Renal pelvis (tissue), 4 donors: Measurements from ENCODE around the gene FTO. TPM values are rescaled to one million over a fixed set of nuclear protein-coding genes. Genes with fewer than 3 reads are reported as not detected.
A peak's percentile ranks its signal among the peaks of the same experiment; 100 is the strongest.
"Not testable (repeated sequence)": the region's sequence is repeated elsewhere in the genome, so short reads cannot be mapped to it uniquely, and the experiment has no call there.

Experiments used
- DNase-seq: peaks from one replicate; pipeline ENCODE4 v3.0.0-alpha.2; 2013
- polyA plus RNA-seq, 3 donors: library from polyadenylated mRNA; unstranded; fragments of 120-200 nt; gene quantifications; one replicate each; pipeline ENCODE4 v1.2.1, GENCODE V29; 2013; ENCODE audit not compliant: insufficient read length in 3 of 3

Gene FTO
- polyA plus RNA-seq, 3 donors = 82.7 to 94.4 (median 84.9) TPM

DNA sequence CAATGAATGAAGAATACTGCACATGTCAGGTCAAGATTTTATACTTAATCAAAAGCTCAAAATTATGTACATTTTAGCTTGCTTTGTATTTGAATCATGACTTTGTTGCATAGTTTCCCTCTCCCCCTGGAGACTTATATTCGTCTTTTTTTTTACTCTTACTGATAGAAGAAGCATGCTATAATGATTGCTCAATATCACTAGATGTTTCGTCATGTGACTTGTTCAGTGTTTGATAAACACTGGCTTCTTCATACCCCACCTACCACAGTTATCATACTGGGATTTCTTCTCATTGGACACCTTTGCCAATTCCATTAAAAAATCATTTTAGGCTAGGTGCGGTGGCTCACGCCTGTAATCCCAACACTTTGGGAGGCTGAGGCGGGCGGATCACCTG is 148.7 kb downstream of the FTO start:
- no peak for DNase-seq

DNA sequence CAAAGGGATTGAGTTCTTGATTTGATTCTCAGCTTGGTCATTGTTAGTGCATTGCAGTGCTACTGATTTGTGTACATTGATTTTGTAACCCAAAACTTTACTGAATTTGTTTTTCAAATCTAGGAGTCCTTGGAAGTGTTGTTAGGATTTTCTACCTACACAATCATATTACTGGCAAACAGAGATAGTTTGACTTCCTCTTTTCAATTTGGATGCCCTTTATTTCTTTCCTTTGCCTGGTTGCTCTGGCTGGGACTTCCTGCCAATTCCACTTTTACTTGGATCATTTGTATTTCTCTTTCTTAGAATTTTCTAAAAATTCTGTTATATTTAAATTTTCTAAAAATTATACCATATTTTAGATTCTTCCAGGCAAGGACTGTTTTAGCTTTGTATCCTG is 151.1 kb downstream of the FTO start:
- no peak for DNase-seq

DNA sequence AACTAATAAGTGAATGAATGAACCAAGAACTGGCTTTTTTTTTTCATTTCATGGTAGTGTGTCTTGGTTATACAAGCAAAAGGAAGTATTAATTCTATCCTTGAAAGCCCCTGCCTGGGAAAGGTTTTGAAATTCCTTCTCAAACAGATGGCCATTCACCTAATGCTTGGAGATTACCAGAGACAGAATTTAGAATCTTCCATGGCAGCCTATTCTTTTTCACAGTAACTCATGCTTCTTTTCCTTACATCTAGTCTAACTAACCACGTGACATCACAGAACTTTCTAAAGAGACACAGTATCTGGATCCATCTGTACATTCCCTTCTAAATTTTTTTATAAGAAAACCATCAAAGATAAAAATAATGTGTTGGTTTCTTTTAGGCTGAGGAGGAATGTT is 151.6 kb downstream of the FTO start:
- no peak for DNase-seq

DNA sequence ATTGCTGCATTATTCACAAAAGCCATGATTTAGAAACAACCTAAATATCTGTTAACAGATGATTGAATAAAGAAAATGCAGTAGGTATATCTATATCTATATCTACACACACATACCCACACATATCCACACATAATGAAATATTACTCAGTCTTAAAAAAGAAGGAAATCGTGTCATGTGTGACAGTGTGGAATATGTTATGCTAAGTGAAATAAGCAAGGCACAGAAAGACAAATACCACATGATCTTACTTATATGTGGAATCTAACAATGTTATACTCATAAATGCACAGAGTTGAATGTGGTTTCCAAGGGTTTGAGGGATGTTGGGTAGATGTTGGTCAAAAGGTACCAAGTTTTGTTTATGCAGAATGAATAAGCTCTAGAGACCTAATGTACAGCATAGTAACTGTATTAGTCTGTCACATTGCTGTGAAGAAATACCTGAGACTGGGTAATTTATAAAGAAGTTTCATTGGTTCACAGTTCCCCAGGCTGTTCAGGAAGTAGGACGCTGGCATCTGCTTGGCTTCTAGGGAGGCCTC is 156.1 kb downstream of the FTO start:
- DNase-seq = no peak

DNA sequence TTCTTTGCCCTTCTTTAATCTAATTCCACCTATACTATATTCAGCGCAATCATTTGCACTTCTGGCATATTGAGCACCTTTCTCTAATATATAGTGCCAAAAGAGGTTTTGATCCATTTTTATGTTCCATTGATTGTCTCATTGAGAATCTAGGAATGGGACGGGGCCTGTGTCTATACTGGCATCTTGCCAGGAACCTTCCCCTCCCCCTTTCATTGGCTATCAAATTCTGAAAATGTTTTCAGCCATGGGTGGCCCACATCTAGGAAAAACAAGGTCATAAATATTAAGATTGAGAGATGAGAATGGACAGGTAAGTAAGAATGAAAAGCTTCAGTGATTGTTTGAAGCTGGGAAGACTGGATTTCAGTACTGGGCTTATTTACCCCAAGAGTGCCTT is 159.9 kb downstream of the FTO start:
- DNase-seq = no peak

DNA sequence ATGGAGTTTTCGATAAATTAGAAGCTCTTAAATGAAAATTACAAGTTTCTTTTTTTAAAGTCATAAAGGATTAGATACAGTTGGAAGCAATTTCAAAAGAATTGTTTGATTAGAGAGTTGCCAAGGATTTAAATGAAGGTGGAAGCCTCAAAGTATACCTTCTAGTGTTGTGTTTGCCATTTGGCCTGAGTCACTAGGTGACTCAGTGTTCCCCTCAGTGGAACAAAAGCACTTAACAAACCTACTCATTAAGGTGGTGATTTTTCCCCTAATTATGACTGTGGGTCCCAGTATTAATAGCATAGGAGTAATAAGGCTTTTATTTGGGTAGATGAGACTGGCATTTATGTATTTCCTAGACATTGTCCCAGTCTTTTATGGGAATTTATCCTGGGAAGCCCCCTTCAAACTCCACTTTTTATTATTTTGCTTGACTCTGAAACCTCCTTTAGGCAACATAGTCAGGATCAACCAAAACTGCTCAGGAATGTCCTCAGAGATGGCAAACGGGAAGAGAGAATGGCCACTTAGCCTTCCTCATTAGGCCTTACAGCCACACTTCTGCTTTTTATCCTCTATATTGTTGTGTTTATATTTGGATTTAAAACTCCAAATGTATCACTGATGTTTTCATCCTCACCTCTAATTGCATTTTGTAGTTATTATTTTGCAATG is 161.0 kb downstream of the FTO start:
- no peak for DNase-seq

DNA sequence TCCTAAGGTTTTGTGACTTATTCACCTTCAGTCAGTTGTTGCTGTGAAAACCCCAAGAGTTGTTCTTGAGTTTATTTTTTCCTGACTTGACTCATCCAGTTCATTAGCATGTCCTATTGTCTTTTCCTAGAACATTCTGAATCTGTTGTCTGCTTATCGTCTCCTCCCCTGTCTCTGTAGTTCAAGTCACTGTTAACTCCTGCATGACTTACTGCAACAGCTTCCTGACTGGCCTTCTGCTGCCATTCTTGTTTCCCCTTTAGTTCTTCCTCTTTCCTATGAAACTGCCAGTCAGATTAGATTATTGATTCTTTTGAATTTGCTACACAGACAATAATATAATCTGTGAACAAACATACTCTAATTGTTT is 161.5 kb downstream of the FTO start:
- DNase-seq = no peak

DNA sequence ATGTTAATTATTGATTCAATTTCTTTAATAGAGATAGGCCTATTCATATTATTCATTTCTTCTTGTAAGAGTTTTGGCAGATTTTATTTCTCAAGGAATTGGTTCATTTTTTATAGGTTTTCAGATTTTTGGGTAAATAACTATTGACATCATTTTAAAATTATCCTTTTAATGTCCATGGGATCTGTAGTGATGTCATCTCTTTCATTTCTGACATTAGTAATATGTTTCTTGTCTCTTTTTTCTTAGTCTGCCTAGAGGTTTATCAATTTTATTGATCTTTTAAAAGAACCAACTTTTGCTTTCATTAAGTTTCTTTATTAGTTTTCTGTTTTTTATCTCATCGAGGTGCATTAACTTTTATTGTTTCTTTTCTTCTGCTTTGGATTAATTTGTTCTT is 162.6 kb downstream of the FTO start:
- DNase-seq = no peak

DNA sequence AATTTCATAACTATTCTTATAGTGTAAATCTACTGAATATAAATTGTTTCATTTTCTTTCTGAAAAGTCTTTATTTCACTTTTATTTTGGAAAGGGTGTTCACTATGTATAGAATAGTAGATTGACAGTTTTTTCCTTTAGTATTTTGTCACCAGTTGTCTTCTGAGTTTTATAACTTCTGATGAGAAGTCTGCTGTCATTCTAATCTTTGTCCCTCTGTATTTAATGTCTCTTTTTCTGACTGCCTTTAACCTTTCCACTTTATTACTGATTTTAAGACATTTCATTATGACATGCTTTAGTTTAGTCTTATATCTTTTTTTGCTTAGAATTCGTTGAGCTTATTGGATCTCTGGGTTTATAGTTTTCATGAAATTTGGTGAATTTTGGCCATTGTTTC is 166.9 kb downstream of the FTO start:
- no peak for DNase-seq

DNA sequence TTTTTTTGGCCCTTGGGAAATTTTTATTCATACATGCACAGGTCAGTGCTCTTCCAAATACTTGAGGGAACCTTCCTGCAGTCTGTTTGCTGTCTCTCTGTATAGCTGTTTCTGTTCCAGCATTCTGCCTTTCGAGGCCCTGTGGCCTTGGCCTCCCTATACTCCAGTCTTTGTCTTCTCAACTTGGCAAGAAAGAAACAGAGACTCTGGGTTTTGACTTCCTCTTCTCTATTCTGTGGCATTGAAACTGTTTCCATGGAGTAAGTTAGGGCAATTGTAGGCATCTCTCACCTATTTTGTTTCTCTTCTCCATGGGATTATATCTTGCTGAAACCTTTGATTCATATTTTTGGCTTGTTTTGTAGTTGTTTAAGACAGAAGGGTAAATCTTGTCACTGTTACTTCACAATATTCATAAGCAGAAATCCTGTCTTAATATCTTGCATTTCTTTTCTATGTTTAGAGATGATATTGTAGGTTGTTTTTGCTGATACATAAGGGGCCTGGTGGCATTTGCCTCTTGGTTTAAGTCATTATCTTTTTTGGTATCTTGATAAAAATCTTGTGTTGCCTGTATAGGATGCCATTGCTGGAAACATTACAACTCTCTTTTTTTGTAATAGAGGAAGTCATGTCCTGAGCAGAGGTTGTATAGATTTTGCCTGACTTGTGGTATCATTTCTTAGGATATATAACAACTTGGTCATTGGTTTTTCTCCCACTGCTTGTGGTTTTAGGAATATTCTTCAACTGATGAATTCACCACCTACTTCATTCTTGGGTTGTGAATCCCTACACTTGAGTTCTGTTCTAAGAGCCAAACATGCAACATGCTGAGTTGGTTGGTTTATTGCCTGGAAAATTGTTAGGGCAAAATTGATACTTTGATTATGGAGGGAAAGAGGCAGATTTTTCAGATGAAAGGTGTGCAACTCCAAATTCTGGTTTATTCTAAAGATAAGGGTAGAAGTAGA is 168.6 kb downstream of the FTO start:
- no peak for DNase-seq

DNA sequence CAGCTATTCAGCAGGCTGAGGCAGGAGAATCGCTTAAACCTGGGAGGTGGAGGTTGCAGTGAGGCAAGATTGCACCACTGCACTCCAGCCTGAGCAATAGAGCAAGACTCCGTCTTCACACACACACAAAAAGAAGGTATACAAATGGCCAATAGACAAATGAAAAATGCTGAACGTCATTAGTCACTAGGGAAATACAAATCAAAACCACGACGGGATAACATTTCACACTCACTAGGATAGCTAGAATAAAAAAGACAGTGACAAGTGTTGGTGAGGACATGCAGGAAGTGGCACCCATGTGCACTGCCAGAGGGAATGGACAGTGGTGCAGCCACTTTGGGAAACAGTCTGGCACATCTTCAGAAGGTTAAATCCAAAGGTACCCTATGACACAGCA is 172.9 kb downstream of the FTO start:
- DNase-seq = no peak

DNA sequence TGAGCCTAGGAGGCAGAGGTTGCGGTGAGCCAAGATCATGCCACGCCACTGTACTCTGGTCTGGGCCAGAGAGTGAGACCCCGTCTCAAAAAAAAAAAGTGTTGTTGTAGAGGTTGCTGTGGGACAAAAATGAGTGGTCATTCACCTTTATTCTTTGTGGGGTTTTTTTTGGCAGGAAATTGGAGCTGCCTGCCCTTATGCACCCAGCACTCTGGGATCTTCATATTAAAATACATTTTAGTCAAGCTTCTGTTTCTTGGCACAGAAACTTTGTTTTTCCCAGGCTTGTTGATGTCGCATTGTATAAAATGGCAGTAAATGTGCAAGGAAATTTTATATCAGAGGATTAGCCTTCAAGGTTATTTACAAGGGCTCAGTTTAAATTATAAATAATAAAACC is 174.3 kb downstream of the FTO start:
- DNase-seq = no peak

DNA sequence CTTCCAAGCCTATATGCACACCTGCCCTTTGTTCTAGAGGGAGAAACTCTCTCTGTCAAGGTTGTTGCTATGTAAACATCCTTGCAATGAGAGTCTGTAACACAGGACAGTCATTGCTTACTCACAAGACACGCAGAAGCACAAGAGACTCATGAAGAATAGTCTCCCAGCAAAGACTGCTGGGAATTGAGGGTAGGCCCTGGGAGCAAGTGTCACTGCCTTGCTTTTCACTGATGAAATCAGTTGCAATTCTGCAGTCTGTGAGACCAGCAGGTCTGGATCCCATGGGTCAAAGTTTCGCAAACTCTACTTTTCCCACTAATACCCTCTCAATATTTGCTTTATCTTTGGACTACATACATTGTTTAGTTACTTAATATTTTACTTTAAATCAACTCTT is 177.4 kb downstream of the FTO start:
- no peak for DNase-seq

DNA sequence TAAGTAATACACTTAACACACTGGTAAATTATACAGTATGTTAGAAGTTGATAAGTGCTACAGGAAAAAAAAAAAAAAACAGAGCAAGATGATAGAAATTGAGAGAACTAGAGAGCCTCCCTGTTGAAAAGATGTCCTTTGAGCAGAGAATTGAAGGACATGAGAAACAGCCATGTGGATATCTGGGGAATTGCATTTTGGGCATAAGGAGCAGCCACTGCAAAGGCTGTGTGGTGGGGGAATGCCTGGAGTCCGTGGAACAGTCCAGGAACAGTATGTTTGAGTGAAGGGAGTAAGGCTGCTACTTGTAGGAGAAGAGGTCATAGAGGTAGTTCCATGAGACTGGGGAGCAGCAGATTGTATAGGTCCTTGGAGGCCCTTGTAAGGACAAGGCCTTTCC is 178.4 kb downstream of the FTO start:
- DNase-seq = no peak

DNA sequence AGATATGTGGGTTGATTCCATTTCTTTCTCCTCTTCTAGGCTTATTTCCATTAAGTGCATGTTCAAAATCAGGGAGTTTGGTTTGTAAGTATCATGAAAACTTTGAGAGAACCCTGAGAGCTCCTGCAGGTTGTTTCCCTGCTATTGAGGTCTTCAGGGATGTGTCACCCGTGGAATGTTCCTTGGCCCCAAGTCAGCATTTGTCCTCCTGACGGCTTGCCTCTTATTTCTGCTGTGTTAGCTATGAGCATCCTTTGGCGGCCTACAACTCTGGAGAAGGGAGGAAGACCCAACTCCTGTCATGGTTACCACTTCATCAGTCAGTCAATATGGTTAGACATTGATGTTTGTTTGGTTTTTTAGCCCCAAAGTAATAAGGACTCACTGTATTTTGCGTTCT is 180.8 kb downstream of the FTO start:
- no peak for DNase-seq

DNA sequence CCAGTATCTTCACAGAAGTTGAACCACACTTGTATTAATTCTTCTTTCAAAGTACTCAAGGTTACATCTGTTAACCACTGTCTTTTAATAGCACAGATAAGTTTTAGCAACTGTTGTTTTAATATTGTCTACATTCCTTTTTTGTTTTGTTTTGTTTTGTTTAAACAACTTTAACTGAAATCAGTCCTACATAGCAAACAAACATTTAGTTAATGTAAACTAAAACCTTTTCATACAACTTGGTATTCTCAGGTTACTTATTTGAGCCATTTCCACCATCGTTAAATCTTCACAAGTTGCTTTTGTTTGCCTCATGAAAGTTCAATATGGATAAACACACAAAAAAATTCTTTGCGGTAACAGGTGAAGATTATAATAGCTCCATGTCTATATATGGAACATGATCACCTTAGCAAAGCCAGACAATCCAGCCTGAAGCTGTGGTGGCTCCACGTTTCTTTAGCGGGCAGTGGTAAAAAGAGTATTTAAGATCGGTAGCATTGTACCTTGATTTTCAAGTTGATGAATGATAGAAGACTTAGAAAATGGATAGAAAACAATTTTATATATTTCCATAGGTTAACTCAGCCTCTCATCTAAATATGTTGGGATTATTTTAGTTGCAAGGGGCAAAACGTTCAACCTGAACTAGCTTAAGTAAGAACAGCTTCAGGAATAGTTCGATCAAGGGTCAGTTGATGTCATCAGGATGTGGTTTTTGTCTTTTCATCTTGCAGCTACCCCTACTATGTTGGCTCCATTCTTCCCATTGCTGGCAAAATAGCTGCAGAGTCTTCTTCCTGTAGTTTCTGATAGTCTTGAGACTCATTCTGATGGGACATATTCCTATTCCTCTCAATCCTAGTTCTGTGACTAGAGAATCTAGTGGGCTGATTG is 182.8 kb downstream of the FTO start:
- no peak for DNase-seq

DNA sequence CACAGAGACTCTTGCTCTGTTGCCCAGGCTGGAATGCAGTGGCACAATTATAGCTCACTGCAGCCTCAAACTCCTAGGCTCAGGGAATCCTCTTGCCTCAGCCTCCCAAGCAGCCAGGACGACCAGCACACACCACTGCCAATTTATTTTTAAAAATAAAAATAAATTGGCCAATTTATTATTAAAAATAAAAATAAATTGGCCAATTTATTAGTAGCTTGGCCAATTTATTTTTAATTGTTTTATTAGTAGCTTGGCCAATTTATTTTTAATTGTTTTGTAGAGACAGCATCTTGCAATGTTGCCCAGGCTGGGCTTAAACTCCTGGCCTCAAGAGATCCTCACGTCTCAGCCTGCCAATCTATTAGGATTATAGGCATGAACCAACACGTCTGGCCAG is 184.3 kb downstream of the FTO start:
- no peak for DNase-seq

DNA sequence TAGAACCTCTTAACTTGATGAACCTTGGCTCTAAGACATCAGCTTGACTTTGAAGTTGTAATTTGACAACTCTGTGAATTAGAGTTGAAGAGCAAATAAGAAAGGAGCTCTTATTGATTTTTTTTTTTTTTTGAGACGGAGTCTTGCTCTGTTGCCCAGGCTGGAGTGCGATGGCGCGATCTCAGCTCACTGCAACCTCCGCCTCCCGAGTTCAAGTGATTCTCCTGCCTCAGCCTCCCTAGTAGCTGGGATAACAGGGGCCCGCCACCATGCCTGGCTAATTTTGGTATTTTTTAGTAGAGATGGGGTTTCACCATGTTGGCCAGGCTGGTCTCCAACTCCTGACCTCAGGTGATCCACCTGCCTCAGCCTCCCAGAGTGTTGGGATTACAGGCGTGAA is 186.9 kb downstream of the FTO start:
- not testable (repeated sequence) for DNase-seq

DNA sequence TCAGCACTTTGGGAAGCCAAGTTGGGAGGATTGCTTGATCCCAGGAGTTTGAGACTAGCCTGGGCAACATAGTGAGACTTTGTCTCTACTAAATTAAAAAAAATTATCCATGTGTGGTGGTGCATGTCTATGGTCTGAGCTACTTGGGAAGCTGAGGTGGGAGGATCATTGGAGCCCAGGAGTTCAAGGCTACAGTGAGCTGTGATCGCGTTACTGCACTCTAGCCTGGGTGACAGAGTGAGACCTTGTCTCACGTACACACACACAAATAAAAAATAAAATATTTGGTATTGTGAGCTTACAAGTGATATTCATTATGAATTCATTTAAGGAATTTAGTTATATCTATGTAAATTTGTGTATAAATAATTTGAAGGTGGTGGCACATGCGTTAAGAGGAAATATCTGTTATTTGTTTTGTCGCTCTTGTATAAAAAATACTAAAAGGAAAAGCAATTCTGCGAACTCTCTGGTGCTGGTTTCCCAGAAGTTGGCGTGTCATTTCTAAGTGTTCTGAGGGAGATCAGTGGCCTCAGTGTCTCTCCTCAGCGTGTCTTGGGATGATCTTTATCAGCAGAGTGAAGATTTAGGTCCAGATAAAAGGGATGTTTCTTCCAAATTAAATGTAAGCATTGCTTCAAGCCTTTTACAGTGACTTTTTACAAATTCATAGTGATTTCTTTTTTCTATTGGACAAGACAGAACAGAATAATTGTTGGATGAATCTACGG is 187.6 kb downstream of the FTO start:
- DNase-seq = no peak

DNA sequence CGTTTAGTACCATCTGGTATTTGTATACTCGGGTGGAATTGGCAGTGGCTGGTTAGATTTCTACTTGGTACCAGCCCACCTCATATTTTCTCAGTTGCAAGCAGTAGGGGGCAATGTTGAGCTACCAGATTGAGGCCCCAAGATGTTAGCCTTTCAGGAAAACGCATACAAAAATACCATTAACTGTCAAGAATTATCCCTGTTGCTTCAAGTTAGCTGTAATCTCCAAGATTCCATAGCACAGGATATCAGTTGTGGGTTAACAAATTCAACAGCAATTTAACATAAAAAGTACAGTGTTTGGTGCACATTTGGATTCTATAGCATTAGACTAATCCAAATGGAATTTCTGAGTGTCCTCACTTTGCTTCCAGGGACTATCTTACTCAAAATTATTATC is 188.2 kb downstream of the FTO start:
- DNase-seq = peak; percentile 62

DNA sequence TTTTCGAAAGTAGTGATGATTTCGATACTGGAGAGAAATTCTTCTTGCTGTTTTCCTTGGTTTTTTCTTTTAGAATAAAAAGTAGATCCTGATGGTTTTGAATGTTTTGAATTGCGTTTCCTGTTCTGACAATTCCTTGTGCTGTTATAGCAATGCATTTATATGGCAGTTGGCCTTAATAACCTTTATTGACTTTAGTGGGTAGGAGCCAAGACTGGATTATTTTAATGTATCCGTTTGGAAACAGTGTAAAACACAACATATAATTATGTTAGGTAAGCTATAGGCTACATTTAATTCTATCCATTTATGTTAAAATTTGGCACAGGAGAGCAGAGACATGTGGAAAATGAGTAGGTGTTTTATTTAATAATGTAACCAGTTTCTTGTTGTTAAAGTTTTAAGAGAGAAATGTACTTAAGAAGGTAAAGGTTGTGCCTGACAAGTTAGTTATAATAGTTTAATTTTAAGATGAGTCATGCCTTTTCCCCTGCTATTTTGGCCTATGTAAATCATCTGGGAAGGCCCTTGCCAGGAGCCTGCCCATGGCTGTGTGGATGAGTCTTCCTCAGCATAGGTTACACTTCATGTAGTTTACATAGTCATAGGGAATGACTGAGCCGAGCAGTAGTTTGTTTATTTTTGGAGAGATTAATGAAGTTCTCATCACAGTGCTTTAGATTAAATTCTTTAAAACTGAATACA is 189.9 kb downstream of the FTO start:
- no peak for DNase-seq
